22Rv1 (cell line): Measurements from ENCODE around the gene ARPC1A.

Experiments
- H3K27ac ChIP-seq: fragments of 450-650 bp; 2 replicates; pipeline ENCODE4 v1.5.1; 2017
- CTCF ChIP-seq: fragments of 450-650 bp; IDR thresholded peaks from 2 replicates; pipeline ENCODE4 v1.5.1; 2017; ENCODE audit warnings: mild to moderate bottlenecking
- ZFX ChIP-seq: fragments of 450-650 bp; IDR thresholded peaks from 2 replicates; pipeline ENCODE4 v1.6.1; 2017; ENCODE audit warnings: antibody characterized with exemption, borderline replicate concordance

The ARPC1A gene

GRCh38 chr7:99387912-99388311 is 62.2 kb downstream of the ARPC1A start:
- TF ChIP-seq CTCF (no peak), ZFX (no peak)
- H3K27ac ChIP-seq: no peak overlapping the region

GRCh38 chr7:99389772-99390171 is 64.1 kb downstream of the ARPC1A start:
- no peak overlapping the region for H3K27ac ChIP-seq
- TF ChIP-seq ZFX (no peak), CTCF (no peak)

- peak overlapping the region; percentile 92 for H3K27ac ChIP-seq
- TF ChIP-seq ZFX: no peak
- no peak for TF ChIP-seq CTCF
Measured at GRCh38 chr7:99390941-99391602, 65.4 kb downstream of the ARPC1A start.

GRCh38 chr7:99392046-99392445 is 66.3 kb downstream of the ARPC1A start:
- peak overlapping the region; percentile 92 for H3K27ac ChIP-seq
- TF ChIP-seq CTCF (no peak), ZFX (no peak)

- H3K27ac ChIP-seq: peak overlapping the region; percentile 92
- TF ChIP-seq ZFX (no peak), CTCF (no peak)
Measured at GRCh38 chr7:99392659-99393354, 67.1 kb downstream of the ARPC1A start.

- H3K27ac ChIP-seq: peak overlapping the region; percentile 92
- TF ChIP-seq CTCF: no peak
- no peak for TF ChIP-seq ZFX
Measured at GRCh38 chr7:99393355-99394187, 67.9 kb downstream of the ARPC1A start.
